Pancreas (tissue), 10 donors: ENCODE measurements around the gene MAN2A2. TPM values are rescaled to one million over a fixed set of nuclear protein-coding genes. Genes with fewer than 3 reads are reported as not detected.

ENCODE experiments used
- ATAC-seq, 4 donors: fragments of 200-7000 bp; cut with Tn5 transposase; one replicate each; pipeline versions ENCODE4 v1.8.0 to v1.9.1; 2020; ENCODE audit warnings: mild to moderate bottlenecking in 4 of 4, moderate library complexity in 4 of 4
- DNase-seq, 6 donors: peaks; one replicate each; pipeline ENCODE4 v3.0.0-alpha.2; 2020
- FAIRE-seq: peaks from 2 replicates; lab custom pipeline; 2012; peaks lifted over from hg19 to GRCh38; lab: Jason Lieb, UNC
- H3K27ac ChIP-seq, 4 donors: fragments of 200-600 bp; sonication (generic); 1 replicate in 3 of 4; 2 replicates in 1 of 4; pipeline versions ENCODE4 v1.5.0 to v1.8.0; 2020
- H3K27me3 ChIP-seq, 4 donors: fragments of 200-600 bp; one replicate each; pipeline ENCODE4 v1.8.0; 2021
- H3K36me3 ChIP-seq, 3 donors: fragments of 200-600 bp; sonication (generic) in 1 of 3; one replicate each; pipeline versions ENCODE4 v1.5.0 to v1.8.0; 2020 to 2021
- H3K4me1 ChIP-seq, 3 donors: fragments of 200-600 bp; one replicate each; pipeline ENCODE4 v1.8.0; 2021
- H3K4me3 ChIP-seq, 4 donors: fragments of 200-600 bp; sonication (generic) in 2 of 4; one replicate each; pipeline versions ENCODE4 v1.5.0 to v1.8.0; 2020 to 2021
- H3K9me3 ChIP-seq, 4 donors: fragments of 200-600 bp; one replicate each; pipeline ENCODE4 v1.8.0; 2021
- CTCF ChIP-seq, 4 donors: fragments of 200-600 bp; sonication (generic) in 3 of 4; IDR thresholded peaks; one replicate each; pipeline versions ENCODE4 v1.5.0 to v1.8.0; 2021; ENCODE audit warnings: antibody characterized with exemption in 4 of 4
- WGBS, 2 donors: extraction: QIAGEN DNeasy Blood & Tissue Kit; methylation state at CpG; one replicate each; pipeline ENCODE4 v1.1.7; 2013; 5-methylcytosine and 5-hydroxymethylcytosine counted together
- intact Hi-C, 3 donors: fragments of 100-400 bp; cut with DNase I; formaldehyde crosslinking; loops; one replicate each; pipeline versions ENCODE4 v1.11.1 to v1.14.2; 2022
- polyA plus RNA-seq, 2 donors: library from polyadenylated mRNA; stranded (reverse); fragments of 200-250 nt; gene quantifications; one replicate each; pipeline ENCODE4 v1.2.3, GENCODE V29; 2013
- total RNA-seq, 6 donors: library from RNA; stranded (reverse); fragmentation: NEBNext Ultra II Directional in 4 of 6; extraction: Animal tissue kit (Norgen Biotek cat#: 25700) in 4 of 6; gene quantifications; one replicate each; pipeline versions ENCODE4 v1.2.1 to v1.2.4, GENCODE V29; 2021 to 2023
- donor health status: healthy with polysubstance abuse.
- donor health status: DM: no; HTN: no; CAD: no; lungs with moderate emphysema.
- donor health status: DM: no; HTN: no; CAD: no.
- donor health status: control.
- donor health status: control.
- donor health status: Bipolar disorder and iron deficiency.
- donor health status: DM: yes; HTN: yes; CAD: no.
- donor health status: DM: no; HTN: no; CAD: no.
- donor health status: DM: no; HTN: no; CAD: no.
- donor health status: DM: yes; HTN: yes; CAD: no.

Gene MAN2A2
- total and polyA plus RNA-seq, 8 donors, result 56.6 to 118 (median 67.7) TPM

GRCh38 chr15:90954712-90955623, 51.9 kb downstream of the MAN2A2 start, which contains the start of gene RCCD1:
Gene RCCD1, plus strand, starts transcription at chr15:90954884. Its CDS starts 1,851 bp downstream, at chr15:90956735.
- intact Hi-C loops, result loop anchor here in 2 of 3 donors (5.0 kb wide), 2 partner anchors 77 to 82 kb away; no protein-coding TSS in a partner anchor
- ATAC-seq (peak; percentile 87 to 94 (median 90)), DNase-seq (peak; percentile 90 to 98 (median 96)), FAIRE-seq (peak; percentile 23)
- peak within 1 kb of the TSS; percentile 53 to 95 (median 74) for H3K4me3 ChIP-seq
- H3K9me3 ChIP-seq, result no peaks in the 10 kb centered on the region
- H3K4me1 ChIP-seq, result peaks cover 8 to 17% (median 8%) of the 10 kb centered on the region in 3 donors
- H3K36me3 ChIP-seq, result peaks cover 0 to 22% (median 11%) of the 10 kb centered on the region in 3 donors
- no peak for TF ChIP-seq CTCF (IDR thresholded peaks at IDR 0.05)
- peak within 1 kb of the TSS; percentile 92 to 96 (median 94) for H3K27ac ChIP-seq
- no peaks in the 10 kb centered on the region for H3K27me3 ChIP-seq
- WGBS, 2 donors, result 1 to 2% methylated on average over 60 to 69 of the region's 69 CpGs

- FAIRE-seq, result no peak
- intact Hi-C loops, result loop anchor here in 2 of 3 donors (5.0 kb wide), 2 partner anchors 77 to 82 kb away; no protein-coding TSS in a partner anchor
- peak overlapping the region; percentile 53 to 95 (median 75) for H3K4me3 ChIP-seq
Observed at GRCh38 chr15:90955624-90956273, 52.6 kb downstream of the MAN2A2 start.

GRCh38 chr15:90956274-90957030, 53.4 kb downstream of the MAN2A2 start:
- intact Hi-C loops, result loop anchor here in 2 of 3 donors (5.0 kb wide), 2 partner anchors 76 to 81 kb away; no protein-coding TSS in a partner anchor
- peak; percentile 82 to 93 (median 90) for TF ChIP-seq CTCF (IDR thresholded peaks at IDR 0.05)
- peak; percentile 70 to 94 (median 84) for DNase-seq

More at GRCh38 chr15:90955624-90956273, 52.6 kb downstream of the MAN2A2 start:
- TF ChIP-seq CTCF (IDR thresholded peaks at IDR 0.05), result no peak
- Histone ChIP-seq H3K27ac (peak overlapping the region in 2 of 4 donors; percentile 93 to 96), H3K9me3 (no peaks in the 10 kb centered on the region), H3K36me3 (peaks cover 0 to 18% (median 3%) of the 10 kb centered on the region in 3 donors), H3K4me1 (peaks cover 8 to 17% (median 8%) of the 10 kb centered on the region in 3 donors), H3K27me3 (no peaks in the 10 kb centered on the region)
- peak; percentile 2 to 30 (median 12) for ATAC-seq
- WGBS, 2 donors, result 23 to 25% methylated on average over 20 of the region's 20 CpGs
- DNase-seq, result peak in 5 of 6 donors; percentile 50 to 85 (median 71)

More at GRCh38 chr15:90956274-90957030, 53.4 kb downstream of the MAN2A2 start:
- Histone ChIP-seq H3K27ac (peak overlapping the region; percentile 37 to 93 (median 50)), H3K36me3 (peaks cover 0 to 18% (median under 1%) of the 10 kb centered on the region in 3 donors), H3K4me1 (peaks cover 8 to 17% (median 8%) of the 10 kb centered on the region in 3 donors), H3K27me3 (no peaks in the 10 kb centered on the region), H3K4me3 (peak overlapping the region; percentile 36 to 85 (median 68)), H3K9me3 (no peaks in the 10 kb centered on the region)
- ATAC-seq, result peak; percentile 46 to 66 (median 64)
- 1 to 3% methylated on average over 56 of the region's 56 CpGs for WGBS, 2 donors
- no peak for FAIRE-seq
